Stimulated activated CD8-positive, alpha-beta memory T cell treated with anti-CD3 and anti-CD28 coated beads, Interleukin-12 subunit alpha, Interleukin-12 subunit beta, amount 100 ng/mL, for 1 hour (primary cell): Measurements from ENCODE around the gene DNAH17.

Source experiments
- DNase-seq: peaks from one replicate; pipeline ENCODE4 v3.0.0-alpha.2; 2020; ENCODE audit warnings: low read depth

DNAH17 gene

GRCh38 chr17:78605886-78606285 is 28.7 kb upstream of the DNAH17 start:
- DNase-seq, result no peak

GRCh38 chr17:78605429-78605828 is 28.2 kb upstream of the DNAH17 start:
- no peak for DNase-seq

GRCh38 chr17:78602246-78602645 is 25.1 kb upstream of the DNAH17 start:
- DNase-seq, result no peak

DNA sequence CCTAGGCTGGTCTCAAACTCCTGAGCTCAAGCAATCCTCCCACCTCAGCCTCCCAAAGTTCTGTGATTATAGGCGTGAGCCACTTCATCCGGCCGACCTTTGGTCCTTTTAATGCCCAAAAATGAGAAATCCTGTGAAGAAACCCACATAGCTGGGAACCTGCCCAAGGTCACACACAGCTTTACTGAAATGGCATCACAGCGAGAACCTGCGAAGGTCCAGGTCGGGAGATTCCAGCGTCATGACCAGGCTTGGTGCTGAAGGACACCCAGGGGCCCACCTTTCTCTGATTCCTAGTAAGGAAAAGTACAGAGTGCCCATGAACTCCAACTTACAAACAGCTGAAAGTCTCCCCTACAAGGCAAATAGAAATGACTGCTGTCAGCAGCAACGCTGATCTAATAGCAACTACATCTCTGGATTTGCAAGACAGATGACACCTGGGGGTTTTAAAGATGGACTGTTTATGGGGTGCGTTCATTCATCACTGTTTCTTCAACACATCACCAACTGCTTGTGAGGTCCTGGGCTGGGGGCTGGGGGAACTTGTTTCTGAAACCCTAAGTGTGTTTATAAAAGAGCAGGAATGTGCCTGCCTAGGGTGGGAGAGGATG is 24.5 kb upstream of the DNAH17 start:
- DNase-seq, result no peak

- no peak for DNase-seq
These were observed 23.1 kb upstream of the DNAH17 start for GRCh38 chr17:78600181-78600721.

DNA sequence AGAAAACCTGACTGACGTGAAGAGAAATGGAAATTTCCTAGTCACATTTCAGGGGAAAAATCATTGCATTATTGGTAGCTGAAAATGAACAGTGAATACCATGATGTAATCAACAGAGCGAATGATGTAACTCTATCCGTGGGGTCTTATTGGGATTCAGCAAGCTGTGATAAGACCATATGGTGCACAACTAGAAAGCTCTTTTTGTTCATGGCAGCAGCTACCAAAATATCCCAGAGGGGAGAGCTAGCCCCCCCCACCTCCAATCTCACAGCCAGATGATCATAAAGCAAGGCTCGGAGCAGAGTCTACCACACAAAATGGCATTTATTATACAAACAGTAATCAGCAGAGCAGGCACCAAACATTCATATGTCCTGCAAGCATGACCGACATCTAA is 22.2 kb upstream of the DNAH17 start:
- DNase-seq, result no peak

- DNase-seq, result no peak
These were observed 20.8 kb upstream of the DNAH17 start for GRCh38 chr17:78598013-78598471.

DNA sequence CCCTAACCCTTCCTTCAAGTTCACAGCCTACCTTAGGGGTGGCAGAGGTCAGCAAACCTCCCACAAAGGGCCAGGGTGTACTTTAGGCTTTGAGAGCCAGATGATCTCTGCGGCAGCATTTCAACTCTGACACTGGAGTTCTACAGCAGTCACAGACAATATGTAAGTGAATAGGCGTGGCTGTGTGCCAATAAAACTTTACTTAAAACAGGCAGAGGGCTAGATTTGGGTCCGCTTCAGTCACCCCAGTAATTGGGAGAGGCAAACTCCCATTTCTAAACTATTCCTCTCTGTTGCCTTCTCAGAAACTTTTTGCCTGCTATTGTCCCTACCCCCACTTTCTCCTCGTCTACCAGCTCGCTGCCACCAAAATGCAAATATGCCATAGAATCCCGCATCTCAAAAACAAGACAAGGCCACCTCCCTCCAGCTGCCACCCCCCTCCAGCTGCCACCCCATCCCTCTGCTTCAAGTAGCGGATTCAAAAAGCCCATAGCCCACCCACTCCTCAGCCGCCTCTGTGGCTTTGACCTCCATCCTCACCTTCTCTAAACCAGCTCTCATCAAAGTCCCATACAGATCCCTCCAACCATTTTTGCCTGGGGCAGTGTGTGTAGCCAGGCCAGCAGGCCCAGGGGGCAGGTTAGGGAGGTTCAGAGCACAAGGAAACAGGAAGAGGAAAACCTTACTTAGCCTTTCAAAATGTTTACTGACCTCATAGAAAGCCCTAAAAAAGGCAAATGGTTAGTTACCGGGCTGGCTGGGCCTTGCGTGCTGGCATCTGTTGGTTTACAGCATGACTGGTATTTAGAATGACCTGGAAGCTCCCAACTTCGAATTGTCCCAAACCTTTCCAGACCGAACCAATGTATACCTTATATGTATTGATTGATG is 19.9 kb upstream of the DNAH17 start:
- no peak for DNase-seq

GRCh38 chr17:78595135-78595810 is 18.1 kb upstream of the DNAH17 start:
- DNase-seq, result no peak

DNA sequence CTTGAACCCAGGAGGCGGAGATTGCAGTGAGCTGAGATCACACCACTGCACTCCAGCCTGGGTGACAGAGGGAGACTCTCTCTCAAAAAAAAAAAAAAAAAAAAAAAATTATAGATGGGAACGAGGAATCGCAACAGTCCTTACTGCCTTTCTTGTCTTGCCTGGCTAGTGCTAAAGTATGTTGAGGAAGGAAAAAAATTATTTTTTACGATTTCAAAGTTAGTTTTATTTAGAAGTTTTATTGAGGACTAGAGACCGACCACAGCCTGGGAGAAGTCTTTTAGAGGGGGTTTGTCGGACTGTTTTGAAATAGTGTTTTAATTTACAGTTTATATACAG is 15.8 kb upstream of the DNAH17 start:
- DNase-seq, result no peak

DNA sequence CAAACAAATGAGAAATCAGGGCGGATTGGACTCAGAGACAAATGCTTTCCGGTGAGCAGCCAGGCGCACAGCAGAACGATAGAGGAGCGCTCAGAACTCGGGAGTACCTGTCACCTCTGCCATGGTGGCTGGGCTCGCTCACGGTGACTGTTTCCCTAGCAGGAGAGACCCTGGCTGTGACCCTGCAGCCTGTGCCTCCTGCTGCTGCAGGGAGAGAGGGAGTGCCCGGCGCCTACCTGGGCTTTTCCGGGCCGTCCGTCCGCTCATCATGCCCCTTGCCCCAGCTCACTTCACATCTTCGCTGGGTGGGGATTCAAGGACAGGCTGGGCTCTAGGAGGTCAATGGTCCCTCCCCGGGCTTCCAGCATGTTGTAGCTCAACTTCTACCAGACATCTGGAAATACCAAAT is 14.1 kb upstream of the DNAH17 start:
- no peak for DNase-seq

- DNase-seq, result no peak
These were observed 12.7 kb upstream of the DNAH17 start for GRCh38 chr17:78589885-78590284.

DNA sequence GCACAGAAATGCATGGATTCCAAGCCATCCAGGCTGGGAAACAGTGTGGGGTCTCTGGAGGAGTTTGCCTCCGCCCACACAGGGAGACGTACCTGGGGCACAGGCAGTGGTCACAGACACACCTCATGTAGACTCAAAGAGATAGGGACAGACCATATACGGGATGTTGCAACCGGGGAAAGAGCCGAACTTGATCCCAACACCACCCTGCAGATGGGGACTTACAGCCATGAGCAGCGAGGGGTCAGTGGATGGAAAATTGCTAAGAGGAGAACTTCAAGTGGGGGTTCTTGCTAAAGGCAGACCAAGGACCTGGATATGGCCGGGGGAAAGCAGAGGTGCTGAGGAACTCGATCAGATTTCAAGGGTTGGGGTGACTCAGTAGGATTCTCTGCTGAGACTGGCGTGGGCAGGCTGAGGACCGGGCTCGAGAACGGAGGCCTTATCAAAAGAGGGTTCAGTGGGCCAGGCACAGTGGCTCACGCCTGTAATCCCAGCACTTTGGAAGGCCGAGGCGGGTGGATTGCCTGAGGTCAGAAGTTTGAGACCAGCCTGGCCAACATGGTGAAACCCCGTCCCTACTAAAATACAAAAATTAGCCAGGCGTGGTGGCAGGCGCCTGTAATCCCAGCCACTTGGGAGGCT is 12.0 kb upstream of the DNAH17 start:
- no peak for DNase-seq

DNA sequence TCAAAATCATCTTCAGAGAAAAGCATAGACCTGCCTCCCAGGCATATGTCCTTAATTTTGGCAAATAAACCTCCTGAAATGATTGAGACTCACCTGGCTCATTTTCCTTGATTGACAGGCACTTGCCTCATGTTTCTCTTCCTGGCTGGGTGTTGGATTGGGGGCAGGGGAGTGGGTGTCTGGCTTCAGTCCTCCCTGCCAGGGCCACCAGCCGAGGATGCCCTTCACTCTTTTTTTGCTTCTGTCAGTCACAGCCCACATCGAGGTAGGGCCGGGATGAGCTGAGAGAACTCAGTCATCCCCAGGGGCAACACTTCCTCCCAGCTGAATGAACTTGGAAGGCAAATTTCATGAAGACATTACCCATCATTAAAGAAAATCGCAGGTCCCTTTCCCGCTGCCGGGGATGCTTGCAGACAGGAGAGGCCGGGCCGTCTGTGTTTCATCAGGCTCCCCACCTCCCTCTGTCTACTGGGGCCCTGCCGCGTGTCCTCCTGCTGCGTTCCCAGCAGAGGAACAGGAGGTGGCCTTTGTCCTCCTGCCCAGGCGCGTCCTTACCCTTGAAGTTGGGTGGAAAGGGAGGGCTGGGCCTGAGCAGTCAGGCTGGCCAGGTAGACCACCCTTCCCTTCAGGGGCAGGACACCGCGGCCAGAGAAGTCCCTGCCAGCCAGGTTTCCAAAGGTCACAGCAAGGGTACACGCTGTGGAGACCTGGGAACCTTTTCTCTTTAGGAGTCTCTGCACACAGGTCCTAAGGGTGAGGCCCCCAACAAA is 11.2 kb upstream of the DNAH17 start:
- no peak for DNase-seq

GRCh38 chr17:78585006-78585630 is 7.9 kb upstream of the DNAH17 start:
- no peak for DNase-seq

DNA sequence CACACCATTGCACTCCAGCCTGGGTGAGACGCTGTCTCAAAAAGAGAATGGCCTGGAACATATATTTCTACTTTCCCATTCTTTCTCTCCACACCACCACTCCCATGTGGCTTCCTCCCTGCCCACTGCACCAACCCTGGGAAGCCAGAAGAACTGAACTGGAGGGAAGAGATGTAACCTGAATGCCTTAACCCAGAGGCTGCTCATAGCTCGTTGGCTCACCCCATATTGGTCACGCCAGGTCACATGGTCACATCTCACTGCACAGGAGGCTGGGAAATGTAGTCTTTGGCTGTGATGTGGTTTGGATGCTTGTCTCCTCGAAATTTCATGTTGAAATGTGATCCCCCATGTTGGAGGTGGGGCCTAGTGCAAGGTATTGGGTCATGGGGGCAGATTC is 5.9 kb upstream of the DNAH17 start:
- no peak for DNase-seq

- no peak for DNase-seq
These were observed 4.1 kb upstream of the DNAH17 start for GRCh38 chr17:78581304-78581703.

- DNase-seq, result no peak
These were observed 3.1 kb upstream of the DNAH17 start for GRCh38 chr17:78580277-78580804.

- no peak for DNase-seq
These were observed 645 bp downstream of the DNAH17 start for GRCh38 chr17:78576389-78577112.

- DNase-seq, result no peak
These were observed 1.3 kb downstream of the DNAH17 start for GRCh38 chr17:78575899-78576298.
